HG02970 (cell line): Measurements from ENCODE around the gene SPOCK1.

ENCODE experiments used
- ATAC-seq: cut with Tn5 transposase; IDR thresholded peaks from one replicate; pipeline ENCODE4 v1.9.1; 2021; ENCODE audit warnings: mild to moderate bottlenecking, moderate library complexity, moderate number of reproducible peaks; ENCODE audit not compliant: unreplicated experiment, low FRiP score

The SPOCK1 gene

DNA sequence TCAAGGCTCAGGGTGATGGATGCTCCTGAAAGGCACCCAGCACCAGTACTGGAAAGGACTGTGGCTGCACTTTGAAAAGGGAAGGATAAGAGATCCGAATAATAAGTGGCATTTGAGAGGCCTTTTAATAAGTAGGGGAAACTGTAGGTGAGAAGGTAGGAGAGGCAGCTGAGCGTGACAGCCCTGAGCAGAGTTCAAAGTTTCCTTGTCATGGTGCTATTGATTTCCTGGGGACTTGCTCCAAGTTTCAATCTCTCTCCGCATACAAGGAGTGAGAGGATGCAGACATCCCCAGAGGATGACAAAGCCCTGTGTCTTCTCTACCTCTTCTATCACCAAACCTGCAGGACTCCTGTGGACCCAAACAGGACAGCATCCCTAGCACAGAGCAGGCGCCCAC, 354.5 kb downstream of the SPOCK1 start:
- no peak for ATAC-seq

DNA sequence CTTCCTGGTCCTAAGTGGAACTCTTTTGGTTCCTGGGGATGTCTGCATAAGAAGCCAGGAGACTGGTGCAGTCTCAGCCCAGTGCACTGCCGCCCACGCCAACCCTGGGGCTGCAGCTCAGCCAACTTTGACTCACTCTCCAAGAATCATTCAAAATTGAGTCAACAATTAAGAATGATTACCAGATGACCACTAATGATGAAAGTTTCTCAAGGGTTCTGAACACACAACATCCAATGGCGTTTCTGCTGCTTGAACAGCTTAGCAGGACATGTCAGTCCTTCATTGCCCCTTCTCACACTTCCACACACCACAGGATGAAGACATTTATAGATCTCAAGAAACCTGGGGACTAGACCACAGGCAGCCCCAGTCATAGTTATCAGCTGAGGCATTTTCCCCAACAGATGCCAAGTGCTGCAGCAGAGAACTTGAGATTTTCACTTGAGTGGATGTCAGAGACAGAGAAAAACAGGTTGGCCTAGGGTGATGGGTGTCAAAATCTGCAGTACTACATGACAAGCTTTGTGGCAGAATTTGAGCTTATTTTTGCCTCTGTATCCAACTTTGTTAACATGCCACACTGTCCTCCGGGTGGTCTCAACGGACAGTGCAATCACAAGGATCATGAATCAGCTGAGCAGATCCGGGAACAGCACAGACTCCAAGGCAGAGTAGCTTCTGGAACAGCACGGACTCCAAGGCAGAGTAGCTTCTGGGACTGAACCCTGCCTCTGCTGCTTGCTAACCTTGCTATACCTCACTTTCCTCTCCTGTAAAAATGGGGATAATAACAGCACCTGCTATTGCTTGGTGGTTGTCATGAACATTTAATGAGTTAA, 356.1 kb downstream of the SPOCK1 start:
- peak; percentile 55 for ATAC-seq

DNA sequence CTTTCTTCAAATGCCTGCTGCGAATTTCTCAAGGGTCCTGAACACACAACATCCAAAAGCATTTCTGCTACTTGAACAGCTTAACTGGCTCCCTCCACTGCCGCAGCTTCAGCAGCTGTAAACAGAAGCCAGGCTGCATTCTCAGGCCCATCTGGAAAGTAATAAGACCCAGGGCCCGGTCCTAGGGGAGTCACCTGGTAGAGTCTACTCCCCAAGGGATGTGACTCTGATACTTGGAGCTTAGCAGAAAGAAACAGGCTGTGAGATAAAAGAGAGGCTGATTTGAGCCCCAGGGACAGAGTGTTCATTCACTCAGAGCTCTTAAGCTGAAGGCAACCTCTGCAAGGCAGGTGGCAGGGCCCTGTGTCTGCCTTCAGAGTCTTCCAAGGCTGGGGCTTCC, 356.8 kb downstream of the SPOCK1 start:
- ATAC-seq: peak; percentile 26

DNA sequence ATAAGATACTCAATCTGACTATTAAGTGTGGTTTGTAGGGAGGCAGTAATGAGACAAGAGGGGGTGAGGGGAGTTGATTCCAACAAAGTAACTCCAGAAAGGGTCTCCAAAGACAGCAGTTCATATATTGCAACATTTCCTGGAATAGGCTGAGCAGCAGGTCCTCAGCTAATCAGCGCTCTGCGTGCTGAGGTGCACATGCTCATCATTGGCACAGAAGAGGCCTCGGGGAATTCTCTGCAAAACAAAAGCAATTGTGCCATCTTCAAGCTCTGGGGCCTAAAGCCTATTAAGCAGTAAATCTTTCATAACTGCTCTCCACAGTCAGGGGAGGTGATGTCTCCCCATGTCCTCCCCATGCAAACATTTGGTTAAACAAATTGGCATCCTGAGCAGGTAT, 357.3 kb downstream of the SPOCK1 start:
- no peak for ATAC-seq

DNA sequence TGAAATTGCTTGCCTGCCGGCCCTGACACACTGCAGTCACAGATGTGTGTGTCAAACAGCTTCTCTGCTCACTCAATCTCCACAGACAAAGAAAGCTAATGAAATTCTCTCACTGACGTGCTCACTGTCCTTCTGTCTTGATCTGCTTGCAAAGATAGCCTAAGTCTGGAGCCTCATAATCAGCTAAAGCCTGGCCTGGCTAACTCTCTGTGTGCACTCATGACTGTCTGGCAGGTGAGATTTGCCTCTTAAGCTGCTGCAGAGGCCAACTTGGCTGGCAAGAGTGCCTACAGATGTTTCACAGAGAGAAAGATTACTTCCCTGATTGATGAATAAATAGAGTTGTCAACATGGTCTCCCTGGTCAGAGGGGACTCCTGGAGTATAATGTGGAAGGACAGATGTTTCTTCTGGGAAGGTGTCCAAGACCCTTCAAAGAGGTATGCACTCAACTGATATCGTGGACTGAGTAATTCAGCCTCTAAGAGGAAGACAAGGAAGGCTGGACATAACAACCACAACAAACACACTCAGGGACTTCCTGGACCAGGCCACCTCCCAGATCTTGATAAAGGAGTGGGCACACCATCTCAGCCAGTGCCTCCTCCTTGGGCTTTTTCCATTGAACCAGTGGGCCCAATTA, 362.0 kb downstream of the SPOCK1 start:
- no peak for ATAC-seq

DNA sequence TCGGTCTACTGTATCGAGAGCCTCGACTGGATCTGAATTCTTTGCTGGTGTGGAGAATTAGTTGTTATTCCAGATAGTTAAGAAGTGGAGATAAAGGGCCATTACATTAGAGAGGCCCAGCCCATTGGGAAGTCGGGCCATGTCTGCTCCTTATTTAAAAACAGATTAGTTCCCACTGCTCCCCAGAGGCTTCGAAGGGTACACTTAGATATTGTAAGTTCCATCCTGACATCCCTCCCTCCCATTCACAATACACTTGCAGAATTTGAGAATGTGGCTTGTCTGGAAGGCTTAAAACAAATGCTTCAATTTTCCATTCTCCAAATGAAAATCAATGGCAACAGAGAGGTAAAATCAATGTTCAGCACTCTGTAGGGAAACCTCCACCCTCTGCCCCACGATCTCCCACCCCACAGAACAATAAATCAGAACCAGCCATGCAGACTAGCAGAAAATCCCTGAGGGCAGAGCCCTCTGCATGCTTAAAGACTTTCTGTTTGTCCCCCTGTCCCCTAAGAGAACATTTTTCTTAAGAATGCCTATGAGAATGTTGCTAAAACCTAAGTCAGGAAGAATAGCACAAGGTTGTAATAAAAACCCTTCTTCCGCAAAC, 364.1 kb downstream of the SPOCK1 start:
- ATAC-seq: no peak

DNA sequence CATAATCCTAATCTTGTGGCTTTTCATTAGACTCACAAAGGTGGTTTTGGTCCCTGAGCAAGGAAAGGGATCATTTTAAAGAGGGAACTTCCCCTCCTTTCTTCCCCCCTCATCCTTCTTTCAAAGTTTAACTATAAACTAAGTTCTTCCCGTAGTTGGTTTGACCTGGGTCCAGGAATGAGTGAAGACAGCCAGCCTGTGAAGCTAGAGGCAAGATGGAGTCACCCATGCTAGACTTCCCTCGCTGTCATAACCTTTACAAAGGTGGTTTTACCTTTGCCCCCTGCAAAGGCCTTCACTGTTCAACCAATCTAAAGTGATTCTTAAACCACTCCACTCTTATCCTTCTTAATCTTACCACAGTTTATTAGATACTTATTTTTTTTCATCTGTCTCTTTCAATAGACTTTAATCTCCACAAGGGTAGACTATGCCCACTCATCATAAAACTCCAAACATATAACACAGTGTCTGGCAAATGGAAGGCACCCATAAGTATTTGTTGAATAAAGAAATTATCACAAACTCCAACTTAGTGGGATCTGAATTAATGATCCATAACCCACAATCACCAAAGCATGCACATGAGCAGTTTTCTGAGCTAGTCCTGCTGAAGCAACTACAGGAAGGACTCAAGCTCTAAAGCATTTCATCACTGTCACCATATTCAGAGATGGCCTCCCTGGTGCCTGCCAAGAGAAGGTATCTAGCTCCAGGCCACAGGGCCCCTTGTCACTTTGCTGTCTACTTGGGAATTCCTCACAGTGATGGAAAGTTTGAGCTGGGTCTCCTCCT, 369.0 kb downstream of the SPOCK1 start:
- no peak for ATAC-seq

DNA sequence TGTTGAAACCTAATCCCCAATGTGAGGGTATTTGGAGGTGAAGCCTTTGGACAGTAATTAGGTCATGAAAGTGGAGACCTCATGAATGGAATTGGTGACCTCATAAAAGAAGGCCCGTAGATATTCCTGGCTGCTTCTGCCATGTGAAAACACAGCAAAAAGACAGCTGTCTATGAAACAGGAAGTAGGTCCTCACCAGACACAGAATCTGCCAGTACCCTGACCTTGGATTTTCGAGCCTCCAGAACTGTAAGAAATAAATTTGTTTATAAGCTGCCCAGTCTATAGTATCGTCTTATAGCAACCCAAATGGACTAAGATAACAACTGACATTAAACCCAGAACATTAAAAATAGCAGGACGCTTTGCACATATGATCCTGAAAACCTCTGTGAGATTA, 371.1 kb downstream of the SPOCK1 start:
- ATAC-seq: no peak

DNA sequence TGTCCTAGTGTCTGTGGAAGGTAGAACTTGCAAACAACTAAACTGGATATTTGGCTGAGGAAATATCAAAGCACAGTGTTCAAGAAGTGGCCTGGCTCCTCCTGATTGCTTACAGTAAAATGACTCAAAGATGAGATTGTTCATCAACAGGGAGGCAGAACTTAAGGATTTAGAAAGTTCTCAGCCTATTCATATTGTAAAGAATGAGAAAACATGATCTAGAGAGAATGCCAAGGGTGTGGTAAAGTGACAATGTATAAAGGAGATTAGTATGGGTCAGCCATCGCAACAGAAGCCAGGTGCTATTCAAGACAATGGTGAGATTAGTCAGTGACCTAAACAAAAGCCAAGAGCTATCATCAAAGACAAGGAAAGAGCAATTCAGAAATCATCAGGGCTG, 372.3 kb downstream of the SPOCK1 start:
- no peak for ATAC-seq

DNA sequence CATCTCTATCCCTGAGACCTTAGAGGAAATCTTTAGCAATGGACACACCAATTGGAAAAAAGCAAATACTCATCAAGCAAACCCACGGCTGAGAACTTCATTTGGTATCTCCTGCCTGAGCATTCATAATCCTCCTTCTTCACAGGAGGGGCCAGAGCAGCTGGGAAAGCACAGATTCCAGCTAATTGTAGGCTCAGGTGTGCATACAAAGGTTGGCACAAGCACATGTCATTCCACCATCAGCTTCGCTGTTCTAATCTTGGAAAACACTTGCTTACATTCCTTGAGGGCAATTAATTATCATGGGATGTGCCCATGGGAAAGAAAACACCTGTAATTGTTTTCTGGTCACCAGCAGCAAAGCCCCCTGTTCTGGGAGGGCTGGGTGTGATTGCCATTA, 376.6 kb downstream of the SPOCK1 start:
- no peak for ATAC-seq

DNA sequence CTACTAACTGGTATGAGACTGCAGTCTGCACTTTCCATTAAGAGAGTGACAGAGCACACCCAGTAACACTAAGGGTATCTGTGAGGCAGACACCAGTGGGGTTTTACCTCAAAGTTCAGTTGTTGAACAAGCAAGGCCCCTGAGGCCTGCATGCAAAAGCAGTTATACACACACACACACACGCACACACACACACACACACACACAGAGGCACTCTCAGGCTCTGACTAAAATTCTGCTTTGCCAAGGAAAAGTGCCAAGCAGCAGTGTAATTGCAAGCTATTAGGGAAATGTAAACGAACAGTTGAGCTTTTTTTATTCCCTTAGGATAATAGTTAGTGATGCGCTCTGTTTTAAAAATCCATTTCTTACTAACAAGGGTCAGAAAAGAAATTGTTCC, 377.1 kb downstream of the SPOCK1 start:
- ATAC-seq: no peak

DNA sequence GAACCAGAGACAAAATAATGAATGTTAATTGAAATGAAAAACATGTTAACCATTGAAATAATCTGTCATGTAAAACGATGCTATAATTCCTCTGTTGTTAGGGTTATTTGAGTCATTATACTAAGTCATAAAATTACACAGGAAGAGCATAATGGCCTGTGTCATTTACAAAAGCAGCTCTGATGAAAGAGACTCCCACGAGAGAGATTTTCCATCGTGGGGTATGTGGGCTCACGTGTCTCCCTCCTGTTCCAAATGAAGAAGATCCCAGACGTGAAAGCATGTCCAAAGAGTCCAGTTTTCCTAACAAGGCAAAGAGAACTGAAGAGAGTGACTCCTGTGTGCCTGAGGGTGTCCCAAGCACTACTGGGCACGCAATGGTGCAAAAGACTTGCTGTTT, 379.8 kb downstream of the SPOCK1 start:
- ATAC-seq: no peak

DNA sequence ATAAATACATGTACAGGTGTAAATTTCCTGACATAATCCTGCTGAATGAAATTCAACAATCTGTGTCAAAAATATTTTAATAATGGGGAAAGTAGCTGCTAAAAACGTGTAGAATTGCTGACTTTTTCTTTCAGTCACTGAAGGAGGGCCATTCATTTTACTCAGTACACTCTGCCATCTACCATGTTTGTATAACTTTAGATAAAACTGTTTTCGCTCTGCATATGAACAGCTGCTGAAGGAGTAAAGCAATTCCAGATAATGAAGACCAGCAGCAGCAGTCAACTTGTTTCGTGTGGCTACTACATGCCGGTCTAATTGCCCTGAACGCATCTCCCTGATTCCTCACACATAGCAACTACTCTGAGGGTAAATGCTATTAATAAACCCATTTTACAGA, 380.5 kb downstream of the SPOCK1 start:
- no peak for ATAC-seq

DNA sequence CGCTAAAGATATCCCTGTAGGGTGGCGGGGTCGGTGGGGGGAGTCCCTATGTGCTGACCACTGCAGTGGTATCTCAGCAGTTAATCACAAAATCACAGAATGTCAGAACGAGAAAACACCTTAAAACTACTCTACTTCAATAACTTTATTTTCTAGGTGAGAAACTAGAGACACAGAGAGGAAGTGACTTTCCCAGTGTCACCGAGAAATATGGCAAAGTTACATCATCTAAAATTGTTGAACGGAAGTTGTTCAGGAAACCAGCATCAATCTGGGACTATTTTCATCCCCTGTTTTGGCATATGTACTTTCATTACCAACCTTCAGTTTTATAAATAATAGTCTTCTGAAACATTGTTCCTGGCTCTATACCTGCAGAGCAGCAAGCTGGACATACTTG, 384.0 kb downstream of the SPOCK1 start:
- ATAC-seq: no peak

DNA sequence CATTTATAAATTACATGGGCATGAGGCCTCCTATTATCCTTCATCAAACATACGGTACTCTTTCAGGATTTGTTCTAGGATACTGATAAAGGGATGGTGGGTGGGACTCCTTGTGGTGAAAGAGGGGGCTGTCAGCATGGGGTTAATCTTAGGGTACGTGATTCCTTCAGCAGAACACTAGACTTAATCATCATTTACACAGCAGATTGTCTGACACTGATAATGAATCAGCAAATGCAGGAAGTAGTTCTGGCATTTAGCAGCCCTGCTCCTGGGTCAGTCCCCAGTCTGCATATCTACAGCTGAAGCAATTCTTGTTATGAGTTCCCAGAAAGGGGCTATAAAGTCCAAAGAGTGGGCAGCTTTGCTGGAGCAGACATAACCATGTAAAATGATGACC, 384.6 kb downstream of the SPOCK1 start:
- no peak for ATAC-seq

DNA sequence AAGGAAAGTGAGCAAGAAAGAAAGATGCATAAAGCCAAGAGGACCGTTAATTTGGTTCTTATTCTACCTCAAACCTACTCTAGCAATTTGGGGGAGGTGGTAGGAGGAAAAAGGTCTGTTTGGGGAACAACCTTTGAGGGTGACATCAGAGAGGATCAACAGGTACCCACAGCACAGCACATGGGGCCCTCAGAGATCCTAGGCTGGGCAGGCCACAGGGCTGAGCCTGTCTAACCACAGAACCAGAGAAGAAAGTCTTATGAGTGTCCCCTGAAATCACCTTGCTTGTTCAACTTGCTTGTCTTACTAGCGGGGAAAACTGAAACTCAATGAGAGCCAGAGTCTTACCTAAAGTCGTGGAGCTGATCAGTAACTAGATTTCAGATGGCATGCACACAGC, 385.2 kb downstream of the SPOCK1 start:
- ATAC-seq: no peak

DNA sequence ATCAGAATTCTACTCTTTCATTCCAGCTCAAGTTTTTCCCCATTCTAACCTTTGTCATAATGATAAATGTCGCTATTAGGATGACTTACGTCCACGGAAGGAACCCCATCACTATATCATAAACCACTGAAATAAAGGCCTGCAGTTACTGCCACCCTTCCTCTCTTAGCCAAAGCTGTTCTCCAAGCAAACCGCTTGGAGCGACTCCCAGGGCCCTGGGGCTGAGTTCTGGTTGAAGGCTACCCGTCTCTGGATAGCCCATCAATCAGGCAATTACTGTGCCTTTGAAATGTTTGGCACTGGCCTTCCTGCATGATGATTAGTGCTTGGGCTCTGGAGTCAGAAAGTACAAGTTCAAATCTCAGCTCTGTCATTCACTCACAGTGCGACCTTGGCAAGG, 386.0 kb downstream of the SPOCK1 start:
- ATAC-seq: no peak

DNA sequence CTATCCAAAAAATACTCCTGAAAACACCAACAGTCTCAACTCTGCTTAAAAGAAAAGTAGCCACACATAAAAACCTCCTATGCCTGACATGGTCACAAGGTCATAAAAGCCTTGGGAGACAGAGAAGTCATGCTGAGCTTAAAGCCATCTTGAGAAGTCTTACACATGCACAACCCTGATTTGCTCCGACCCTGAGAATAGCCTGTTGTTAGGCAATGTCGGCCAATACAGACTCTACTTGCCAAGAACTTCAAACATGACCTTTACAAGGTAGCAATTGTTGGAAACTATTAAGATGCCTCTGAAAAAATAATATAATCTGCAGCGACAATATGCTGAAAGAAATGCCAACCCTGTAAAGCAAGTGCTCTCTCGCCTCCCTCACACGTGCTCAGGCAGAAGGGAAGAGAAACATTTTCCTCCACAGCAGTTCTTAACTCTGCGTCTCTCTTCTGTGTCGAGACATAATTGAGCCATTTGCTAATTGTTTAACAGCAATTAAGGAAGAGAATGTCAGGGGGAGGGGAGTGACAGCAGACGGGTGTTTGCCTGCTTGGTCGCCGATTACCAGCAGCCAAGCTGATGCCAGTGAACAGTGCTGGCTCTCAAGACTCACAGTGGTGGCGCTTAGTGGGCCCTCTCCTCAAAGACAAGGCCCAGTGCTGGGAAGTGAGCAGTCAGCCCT, 393.6 kb downstream of the SPOCK1 start:
- ATAC-seq: no peak

DNA sequence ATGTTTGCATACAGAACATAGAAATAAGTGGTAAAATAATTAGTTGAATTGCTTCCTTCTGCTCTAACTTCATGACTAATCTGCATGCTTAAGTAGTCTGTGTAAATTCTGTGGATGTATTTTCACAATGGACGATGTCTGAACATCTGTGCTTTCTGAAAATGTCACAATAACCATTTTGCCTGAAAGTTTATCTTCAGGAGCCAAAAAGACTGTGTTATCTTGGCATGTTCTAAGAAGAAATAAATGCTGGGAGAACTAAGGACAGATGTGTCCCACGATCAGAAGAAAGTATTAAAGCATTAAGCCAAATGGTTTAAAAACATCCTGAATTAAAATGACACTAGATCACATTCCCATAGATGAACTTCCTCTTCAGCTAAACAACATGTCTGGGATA, 397.6 kb downstream of the SPOCK1 start:
- ATAC-seq: no peak

DNA sequence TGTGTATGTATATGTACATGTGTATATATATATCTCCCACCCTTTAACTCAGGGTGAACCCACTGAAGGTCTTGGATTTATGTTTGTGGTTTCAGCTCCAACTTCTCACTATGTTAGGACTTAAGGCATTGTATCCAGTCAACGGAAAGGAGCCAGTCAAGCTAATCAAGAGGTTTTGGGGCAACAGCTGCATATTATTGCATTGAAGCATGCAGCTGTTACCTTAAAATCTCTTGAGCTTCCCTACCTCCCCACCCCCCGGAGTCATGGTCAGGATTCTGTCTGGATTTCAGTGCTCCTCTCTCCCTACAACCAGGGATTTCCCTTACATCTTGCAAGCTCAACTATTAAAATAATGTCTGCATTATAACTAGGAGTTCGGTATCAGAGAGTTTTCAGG, 399.5 kb downstream of the SPOCK1 start:
- ATAC-seq: no peak
